WTC11 (cell line): ENCODE measurements around the gene AFG3L2. TPM values are rescaled to one million over a fixed set of nuclear protein-coding genes. Genes with fewer than 3 reads are reported as not detected.
"Not testable (repeated sequence)": the region's sequence is repeated elsewhere in the genome, so short reads cannot be mapped to it uniquely, and the experiment has no call there.

Experiments
- ATAC-seq: fragments of 200-7000 bp; cut with Tn5 transposase; 2 replicates; pipeline ENCODE4 v1.10.0; 2021; ENCODE audit warnings: mild to moderate bottlenecking, moderate library complexity
- CTCF ChIA-PET: fragments of 300-600 bp; sonication (Branson Sonifier 250); formaldehyde crosslinking; loops from one replicate; lab custom pipeline; 2021; ENCODE audit warnings: antibody characterized with exemption; lab: Charles Lee
- POLR2A ChIA-PET: fragments of 350-600 bp; sonication (Branson Sonifier 250); formaldehyde crosslinking; loops from one replicate; lab custom pipeline; 2021; ENCODE audit warnings: antibody characterized with exemption; lab: Charles Lee
- DNase-seq: peaks from one replicate; pipeline ENCODE4 v3.0.0; 2021; ENCODE audit warnings: low spot score
- H3K27ac Mint-ChIP-seq: 2 replicates; pipeline ENCODE4 v1.8.0; 2021; ENCODE audit warnings: mixed read lengths
- H3K27me3 Mint-ChIP-seq: 2 replicates; pipeline ENCODE4 v1.8.0; 2021; ENCODE audit warnings: low read depth, mild to moderate bottlenecking, moderate library complexity, mixed read lengths
- H3K36me3 Mint-ChIP-seq: 2 replicates; pipeline ENCODE4 v1.8.0; 2021; ENCODE audit warnings: mixed read lengths
- H3K4me1 Mint-ChIP-seq: 2 replicates; pipeline ENCODE4 v1.8.0; 2022; ENCODE audit warnings: mixed read lengths
- H3K4me3 Mint-ChIP-seq: 2 replicates; pipeline ENCODE4 v1.8.0; 2021; ENCODE audit warnings: mild to moderate bottlenecking, moderate library complexity, mixed read lengths
- H3K9me3 Mint-ChIP-seq: 2 replicates; pipeline ENCODE4 v1.8.0; 2021; ENCODE audit warnings: mixed read lengths
- AFF4 ChIP-seq: sonication (generic); formaldehyde crosslinking; IDR thresholded peaks from 2 replicates; pipeline ENCODE4 v1.8.1; 2023; ENCODE audit warnings: mild to moderate bottlenecking, missing genetic modification reagents, borderline replicate concordance
- CREB1 ChIP-seq: sonication (generic); formaldehyde crosslinking; IDR thresholded peaks from 2 replicates; pipeline ENCODE4 v1.8.0; 2023; ENCODE audit warnings: mild to moderate bottlenecking, missing genetic modification reagents
- CREM ChIP-seq: sonication (generic); formaldehyde crosslinking; IDR thresholded peaks from 2 replicates; pipeline ENCODE4 v1.8.1; 2022; ENCODE audit warnings: mild to moderate bottlenecking, missing genetic modification reagents, moderate library complexity
- EMX1 ChIP-seq: fragments of 250-450 bp; sonication (Bioruptor Pico); IDR thresholded peaks from 2 replicates; pipeline ENCODE4 v1.8.0; 2021; ENCODE audit warnings: mild to moderate bottlenecking
- ETV6 ChIP-seq: sonication (generic); formaldehyde crosslinking; IDR thresholded peaks from 2 replicates; pipeline ENCODE4 v1.8.1; 2022; ENCODE audit warnings: mild to moderate bottlenecking, missing genetic modification reagents
- GTF2I ChIP-seq: fragments of 250-450 bp; sonication (Bioruptor Pico); conservative IDR thresholded peaks from 2 replicates; pipeline ENCODE4 v1.4.0; 2021; ENCODE audit warnings: mild to moderate bottlenecking
- JAZF1 ChIP-seq: fragments of 250-450 bp; sonication (Bioruptor Pico); IDR thresholded peaks from 2 replicates; pipeline ENCODE4 v1.9.0; 2021; ENCODE audit warnings: moderate library complexity, mild to moderate bottlenecking, inconsistent platforms
- MLX ChIP-seq: sonication (generic); formaldehyde crosslinking; IDR thresholded peaks from 2 replicates; pipeline ENCODE4 v1.8.1; 2023; ENCODE audit warnings: mild to moderate bottlenecking, missing genetic modification reagents, moderate library complexity
- MYBL2 ChIP-seq: sonication (generic); formaldehyde crosslinking; IDR thresholded peaks from 2 replicates; pipeline ENCODE4 v1.8.1; 2023; ENCODE audit warnings: mild to moderate bottlenecking, moderate library complexity, missing genetic modification reagents
- SMAD4 ChIP-seq: sonication (generic); formaldehyde crosslinking; IDR thresholded peaks from 2 replicates; pipeline ENCODE4 v1.8.0; 2022; ENCODE audit warnings: mild to moderate bottlenecking, missing genetic modification reagents
- ZNF138 ChIP-seq: sonication (generic); formaldehyde crosslinking; conservative IDR thresholded peaks from 2 replicates; pipeline ENCODE4 v1.8.1; 2022; ENCODE audit warnings: mild to moderate bottlenecking, moderate library complexity, missing genetic modification reagents
- ZNF317 ChIP-seq: sonication (generic); formaldehyde crosslinking; IDR thresholded peaks from 2 replicates; pipeline ENCODE4 v1.8.1; 2023; ENCODE audit warnings: low read depth, mild to moderate bottlenecking, moderate library complexity, missing genetic modification reagents, borderline replicate concordance
- ZNF425 ChIP-seq: fragments of 250-450 bp; sonication (Bioruptor Pico); conservative IDR thresholded peaks from 2 replicates; pipeline ENCODE4 v1.9.0; 2021; ENCODE audit warnings: mild to moderate bottlenecking
- ZSCAN18 ChIP-seq: fragments of 250-450 bp; sonication (Bioruptor Pico); IDR thresholded peaks from 2 replicates; pipeline ENCODE4 v2.1.2; 2022; ENCODE audit warnings: mild to moderate bottlenecking, moderate library complexity
- total RNA-seq: library from RNA; stranded (reverse); gene quantifications from 3 replicates; pipeline ENCODE4 v1.2.3, GENCODE V29; 2021
- TF ChIP-seq, protein P1 (sequence below): sonication (generic); formaldehyde crosslinking; IDR thresholded peaks from 2 replicates; pipeline ENCODE4 v1.8.0; 2022; ENCODE audit warnings: mild to moderate bottlenecking, missing genetic modification reagents
- TF ChIP-seq, protein P2 (sequence below): sonication (generic); formaldehyde crosslinking; IDR thresholded peaks from 2 replicates; pipeline ENCODE4 v1.8.0; 2022; ENCODE audit warnings: mild to moderate bottlenecking, missing genetic modification reagents
- TF ChIP-seq, protein P3 (sequence below): sonication (generic); formaldehyde crosslinking; IDR thresholded peaks from 2 replicates; pipeline ENCODE4 v1.8.0; 2023; ENCODE audit warnings: mild to moderate bottlenecking, missing genetic modification reagents

Gene AFG3L2
- total RNA-seq, 1 experiment from 2014 or later = 109 TPM

- no peak for TF ChIP-seq JAZF1
- TF ChIP-seq ETV6 (CRISPR knock-in tag) = no peak
- no peak for TF ChIP-seq SMAD4
Observed at GRCh38 chr18:12411456-12411855, 34.4 kb upstream of the AFG3L2 start (continued).

GRCh38 chr18:12410747-12411146 lies 33.7 kb upstream of the AFG3L2 start:
- peaks cover 24% of the 10 kb centered on the region for H3K4me1 Mint-ChIP-seq
- peaks cover 19% of the 10 kb centered on the region for H3K27me3 Mint-ChIP-seq
- CTCF ChIA-PET, H3K36me3 Mint-ChIP-seq, H3K27ac Mint-ChIP-seq, DNase-seq, ATAC-seq, H3K9me3 Mint-ChIP-seq, H3K4me3 Mint-ChIP-seq: not testable (repeated sequence)
- POLR2A ChIA-PET = interaction anchor here (0.5 kb wide), 1 partner anchor 139 kb away, joined by 3 read pairs; no protein-coding TSS in a partner anchor

- Mint-ChIP-seq H3K36me3 (no peaks in the 10 kb centered on the region), H3K27ac (no peak overlapping the region), H3K27me3 (peaks cover 26% of the 10 kb centered on the region), H3K4me3 (no peak overlapping the region), H3K9me3 (no peaks in the 10 kb centered on the region), H3K4me1 (peaks cover 20% of the 10 kb centered on the region)
- ATAC-seq (no peak), DNase-seq (no peak)
- ChIA-PET POLR2A (interaction anchor here (0.5 kb wide), 1 partner anchor 138 kb away, joined by 3 read pairs; no protein-coding TSS in a partner anchor), CTCF (interaction anchor here (0.7 kb wide), 1 partner anchor 33 kb away, joined by 3 read pairs; no protein-coding TSS in a partner anchor)
- TF ChIP-seq ZNF138 (CRISPR knock-in tag) = no peak
- TF ChIP-seq CREM = no peak
- TF ChIP-seq ZNF425 (CRISPR knock-in tag) = no peak
- TF ChIP-seq, protein P1, sequence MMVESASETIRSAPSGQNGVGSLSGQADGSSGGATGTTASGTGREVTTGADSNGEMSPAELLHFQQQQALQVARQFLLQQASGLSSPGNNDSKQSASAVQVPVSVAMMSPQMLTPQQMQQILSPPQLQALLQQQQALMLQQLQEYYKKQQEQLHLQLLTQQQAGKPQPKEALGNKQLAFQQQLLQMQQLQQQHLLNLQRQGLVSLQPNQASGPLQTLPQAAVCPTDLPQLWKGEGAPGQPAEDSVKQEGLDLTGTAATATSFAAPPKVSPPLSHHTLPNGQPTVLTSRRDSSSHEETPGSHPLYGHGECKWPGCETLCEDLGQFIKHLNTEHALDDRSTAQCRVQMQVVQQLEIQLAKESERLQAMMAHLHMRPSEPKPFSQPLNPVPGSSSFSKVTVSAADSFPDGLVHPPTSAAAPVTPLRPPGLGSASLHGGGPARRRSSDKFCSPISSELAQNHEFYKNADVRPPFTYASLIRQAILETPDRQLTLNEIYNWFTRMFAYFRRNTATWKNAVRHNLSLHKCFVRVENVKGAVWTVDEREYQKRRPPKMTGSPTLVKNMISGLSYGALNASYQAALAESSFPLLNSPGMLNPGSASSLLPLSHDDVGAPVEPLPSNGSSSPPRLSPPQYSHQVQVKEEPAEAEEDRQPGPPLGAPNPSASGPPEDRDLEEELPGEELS (CRISPR knock-in tag) = no peak
- TF ChIP-seq MLX (CRISPR knock-in tag) = no peak
- no peak for TF ChIP-seq MYBL2 (CRISPR knock-in tag)
- no peak for TF ChIP-seq GTF2I (CRISPR knock-in tag)
- no peak for TF ChIP-seq ZSCAN18 (CRISPR knock-in tag)
- no peak for TF ChIP-seq EMX1 (CRISPR knock-in tag)
- TF ChIP-seq, protein P2, sequence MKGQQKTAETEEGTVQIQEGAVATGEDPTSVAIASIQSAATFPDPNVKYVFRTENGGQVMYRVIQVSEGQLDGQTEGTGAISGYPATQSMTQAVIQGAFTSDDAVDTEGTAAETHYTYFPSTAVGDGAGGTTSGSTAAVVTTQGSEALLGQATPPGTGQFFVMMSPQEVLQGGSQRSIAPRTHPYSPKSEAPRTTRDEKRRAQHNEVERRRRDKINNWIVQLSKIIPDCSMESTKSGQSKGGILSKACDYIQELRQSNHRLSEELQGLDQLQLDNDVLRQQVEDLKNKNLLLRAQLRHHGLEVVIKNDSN (CRISPR knock-in tag) = no peak
- TF ChIP-seq, protein P3, sequence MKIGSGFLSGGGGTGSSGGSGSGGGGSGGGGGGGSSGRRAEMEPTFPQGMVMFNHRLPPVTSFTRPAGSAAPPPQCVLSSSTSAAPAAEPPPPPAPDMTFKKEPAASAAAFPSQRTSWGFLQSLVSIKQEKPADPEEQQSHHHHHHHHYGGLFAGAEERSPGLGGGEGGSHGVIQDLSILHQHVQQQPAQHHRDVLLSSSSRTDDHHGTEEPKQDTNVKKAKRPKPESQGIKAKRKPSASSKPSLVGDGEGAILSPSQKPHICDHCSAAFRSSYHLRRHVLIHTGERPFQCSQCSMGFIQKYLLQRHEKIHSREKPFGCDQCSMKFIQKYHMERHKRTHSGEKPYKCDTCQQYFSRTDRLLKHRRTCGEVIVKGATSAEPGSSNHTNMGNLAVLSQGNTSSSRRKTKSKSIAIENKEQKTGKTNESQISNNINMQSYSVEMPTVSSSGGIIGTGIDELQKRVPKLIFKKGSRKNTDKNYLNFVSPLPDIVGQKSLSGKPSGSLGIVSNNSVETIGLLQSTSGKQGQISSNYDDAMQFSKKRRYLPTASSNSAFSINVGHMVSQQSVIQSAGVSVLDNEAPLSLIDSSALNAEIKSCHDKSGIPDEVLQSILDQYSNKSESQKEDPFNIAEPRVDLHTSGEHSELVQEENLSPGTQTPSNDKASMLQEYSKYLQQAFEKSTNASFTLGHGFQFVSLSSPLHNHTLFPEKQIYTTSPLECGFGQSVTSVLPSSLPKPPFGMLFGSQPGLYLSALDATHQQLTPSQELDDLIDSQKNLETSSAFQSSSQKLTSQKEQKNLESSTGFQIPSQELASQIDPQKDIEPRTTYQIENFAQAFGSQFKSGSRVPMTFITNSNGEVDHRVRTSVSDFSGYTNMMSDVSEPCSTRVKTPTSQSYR (CRISPR knock-in tag) = no peak
- TF ChIP-seq AFF4 (CRISPR knock-in tag) = no peak
- no peak for TF ChIP-seq ZNF317
- TF ChIP-seq CREB1 (CRISPR knock-in tag) = no peak
Observed at GRCh38 chr18:12410081-12410481, 33.1 kb upstream of the AFG3L2 start.
